ENCODE data around the gene AP5M1.
"Not testable (repeated sequence)": the region's sequence is repeated elsewhere in the genome, so short reads cannot be mapped to it uniquely, and the experiment has no call there.

AP5M1 gene

GRCh38 chr14:57245941-57246340 is 22.8 kb upstream of the AP5M1 start:
- no peak overlapping the region for H3K4me3 ChIP-seq (ENCODE audit: low read depth, low read length)
- no peak for DNase-seq (ENCODE audit: low read depth)
- TF ChIP-seq, protein P1, sequence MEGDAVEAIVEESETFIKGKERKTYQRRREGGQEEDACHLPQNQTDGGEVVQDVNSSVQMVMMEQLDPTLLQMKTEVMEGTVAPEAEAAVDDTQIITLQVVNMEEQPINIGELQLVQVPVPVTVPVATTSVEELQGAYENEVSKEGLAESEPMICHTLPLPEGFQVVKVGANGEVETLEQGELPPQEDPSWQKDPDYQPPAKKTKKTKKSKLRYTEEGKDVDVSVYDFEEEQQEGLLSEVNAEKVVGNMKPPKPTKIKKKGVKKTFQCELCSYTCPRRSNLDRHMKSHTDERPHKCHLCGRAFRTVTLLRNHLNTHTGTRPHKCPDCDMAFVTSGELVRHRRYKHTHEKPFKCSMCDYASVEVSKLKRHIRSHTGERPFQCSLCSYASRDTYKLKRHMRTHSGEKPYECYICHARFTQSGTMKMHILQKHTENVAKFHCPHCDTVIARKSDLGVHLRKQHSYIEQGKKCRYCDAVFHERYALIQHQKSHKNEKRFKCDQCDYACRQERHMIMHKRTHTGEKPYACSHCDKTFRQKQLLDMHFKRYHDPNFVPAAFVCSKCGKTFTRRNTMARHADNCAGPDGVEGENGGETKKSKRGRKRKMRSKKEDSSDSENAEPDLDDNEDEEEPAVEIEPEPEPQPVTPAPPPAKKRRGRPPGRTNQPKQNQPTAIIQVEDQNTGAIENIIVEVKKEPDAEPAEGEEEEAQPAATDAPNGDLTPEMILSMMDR (IDR thresholded peaks at IDR 0.05; ENCODE audit: low read depth, low read length, missing control alignments): no peak

DNA sequence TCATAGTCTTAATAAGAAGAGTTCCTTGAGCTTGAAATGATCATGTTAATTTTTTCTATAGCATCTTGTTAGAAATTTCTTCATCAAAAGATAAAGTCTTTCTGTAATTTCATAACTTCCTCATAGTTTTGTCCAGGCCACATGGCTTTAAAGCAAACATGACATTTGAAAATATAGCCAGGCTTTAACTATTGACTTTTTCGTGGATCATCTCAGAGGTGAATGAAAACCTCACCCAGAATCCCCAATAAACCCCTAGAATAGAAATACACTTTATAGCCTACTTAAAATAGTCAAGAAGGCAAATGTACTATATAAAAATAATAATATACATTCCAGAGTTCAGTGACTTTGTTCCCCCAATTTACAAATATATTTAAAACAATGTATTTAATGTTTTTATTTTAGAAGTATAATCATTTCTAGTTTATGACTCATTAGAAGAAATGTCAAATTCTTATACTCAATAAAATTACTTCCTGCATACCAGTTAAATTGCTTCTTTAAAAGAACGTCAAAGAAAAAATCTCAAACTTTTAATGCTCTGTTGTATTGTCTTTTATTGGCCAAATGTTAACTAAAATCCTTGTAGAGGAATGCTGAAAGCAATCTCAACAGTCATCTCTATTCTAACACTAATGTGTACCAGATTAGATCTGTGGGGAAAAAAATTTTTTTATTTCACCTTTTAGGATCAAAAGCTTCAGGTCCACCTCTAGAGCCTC is 21.7 kb upstream of the AP5M1 start:
- H3K4me3 ChIP-seq (ENCODE audit: low read depth, low read length): no peak overlapping the region
- TF ChIP-seq, protein P1 (IDR thresholded peaks at IDR 0.05; ENCODE audit: low read depth, low read length, missing control alignments): no peak
- no peak for DNase-seq (ENCODE audit: low read depth)

DNA sequence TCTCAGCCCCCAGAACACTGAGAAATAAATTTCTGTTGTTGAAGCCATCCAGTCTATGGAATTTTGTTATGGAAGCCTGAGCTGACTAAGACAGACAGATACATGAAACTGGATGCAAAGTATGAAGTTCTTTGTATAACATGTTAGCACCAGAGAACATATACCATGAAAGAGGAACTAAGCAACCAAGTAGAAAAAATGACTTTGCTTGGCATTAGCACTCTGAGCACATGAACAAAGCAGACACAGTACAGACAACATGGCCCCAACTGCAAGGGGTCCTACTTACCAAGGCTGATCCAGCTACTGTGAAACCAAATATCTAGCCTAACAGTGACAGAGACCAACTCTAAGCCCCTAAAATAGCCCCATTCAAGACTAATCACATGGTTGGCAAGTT is 13.9 kb upstream of the AP5M1 start:
- no peak for DNase-seq (ENCODE audit: low read depth)
- H3K4me3 ChIP-seq (ENCODE audit: low read depth, low read length): no peak overlapping the region
- TF ChIP-seq, protein P1 (IDR thresholded peaks at IDR 0.05; ENCODE audit: low read depth, low read length, missing control alignments): no peak

DNA sequence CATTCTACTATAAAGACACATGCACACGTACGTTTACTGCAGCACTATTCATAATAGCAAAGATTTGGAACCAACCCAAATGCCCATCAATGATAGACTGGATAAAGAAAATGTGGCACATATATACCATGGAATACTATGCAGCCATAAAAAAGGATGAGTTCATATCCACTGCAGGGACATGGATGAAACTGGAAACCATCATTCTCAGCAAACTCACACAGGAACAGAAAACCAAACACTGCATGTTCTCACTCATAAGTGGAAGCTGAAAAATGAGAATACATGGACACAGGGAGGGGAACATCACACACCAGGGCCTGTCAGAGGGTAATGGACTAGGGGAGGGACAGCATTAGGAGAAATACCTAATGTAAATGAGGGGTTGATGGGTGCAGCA is 10.6 kb upstream of the AP5M1 start:
- not testable (repeated sequence) for H3K4me3 ChIP-seq (ENCODE audit: low read depth, low read length); DNase-seq (ENCODE audit: low read depth)

DNA sequence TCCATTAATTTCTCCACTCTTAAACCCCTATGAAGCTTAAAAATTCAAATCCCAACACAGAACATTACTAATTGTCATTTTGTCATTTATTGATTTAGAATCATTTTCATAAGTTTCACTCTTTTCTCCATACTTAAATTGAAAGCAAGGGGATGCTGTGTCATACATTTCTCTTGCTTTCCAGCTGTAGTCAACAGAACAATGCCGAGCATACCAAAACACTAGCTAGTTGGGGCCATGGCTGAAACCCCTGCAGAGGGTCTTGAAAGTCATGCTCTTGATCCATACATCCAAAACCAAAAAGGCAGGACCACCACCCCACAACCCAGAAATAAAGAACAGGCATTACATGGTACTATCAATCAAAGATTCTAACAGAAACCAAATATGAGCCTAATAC is 9.1 kb upstream of the AP5M1 start:
- DNase-seq (ENCODE audit: low read depth): no peak
- TF ChIP-seq, protein P1 (IDR thresholded peaks at IDR 0.05; ENCODE audit: low read depth, low read length, missing control alignments): no peak
- H3K4me3 ChIP-seq (ENCODE audit: low read depth, low read length): no peak overlapping the region

- no peak overlapping the region for H3K4me3 ChIP-seq (ENCODE audit: low read depth, low read length)
- DNase-seq (ENCODE audit: low read depth): no peak
- TF ChIP-seq, protein P1 (IDR thresholded peaks at IDR 0.05; ENCODE audit: low read depth, low read length, missing control alignments): no peak
These were observed 7.2 kb upstream of the AP5M1 start for GRCh38 chr14:57261604-57262003.

- TF ChIP-seq, protein P1 (IDR thresholded peaks at IDR 0.05; ENCODE audit: low read depth, low read length, missing control alignments): no peak
These were observed 6.7 kb upstream of the AP5M1 start for GRCh38 chr14:57262117-57262516.

More at GRCh38 chr14:57262117-57262516, 6.7 kb upstream of the AP5M1 start:
- DNase-seq (ENCODE audit: low read depth): no peak
- no peak overlapping the region for H3K4me3 ChIP-seq (ENCODE audit: low read depth, low read length)

All from GM12864 (cell line).